Measurements from ENCODE around the gene AXIN2.

DNA sequence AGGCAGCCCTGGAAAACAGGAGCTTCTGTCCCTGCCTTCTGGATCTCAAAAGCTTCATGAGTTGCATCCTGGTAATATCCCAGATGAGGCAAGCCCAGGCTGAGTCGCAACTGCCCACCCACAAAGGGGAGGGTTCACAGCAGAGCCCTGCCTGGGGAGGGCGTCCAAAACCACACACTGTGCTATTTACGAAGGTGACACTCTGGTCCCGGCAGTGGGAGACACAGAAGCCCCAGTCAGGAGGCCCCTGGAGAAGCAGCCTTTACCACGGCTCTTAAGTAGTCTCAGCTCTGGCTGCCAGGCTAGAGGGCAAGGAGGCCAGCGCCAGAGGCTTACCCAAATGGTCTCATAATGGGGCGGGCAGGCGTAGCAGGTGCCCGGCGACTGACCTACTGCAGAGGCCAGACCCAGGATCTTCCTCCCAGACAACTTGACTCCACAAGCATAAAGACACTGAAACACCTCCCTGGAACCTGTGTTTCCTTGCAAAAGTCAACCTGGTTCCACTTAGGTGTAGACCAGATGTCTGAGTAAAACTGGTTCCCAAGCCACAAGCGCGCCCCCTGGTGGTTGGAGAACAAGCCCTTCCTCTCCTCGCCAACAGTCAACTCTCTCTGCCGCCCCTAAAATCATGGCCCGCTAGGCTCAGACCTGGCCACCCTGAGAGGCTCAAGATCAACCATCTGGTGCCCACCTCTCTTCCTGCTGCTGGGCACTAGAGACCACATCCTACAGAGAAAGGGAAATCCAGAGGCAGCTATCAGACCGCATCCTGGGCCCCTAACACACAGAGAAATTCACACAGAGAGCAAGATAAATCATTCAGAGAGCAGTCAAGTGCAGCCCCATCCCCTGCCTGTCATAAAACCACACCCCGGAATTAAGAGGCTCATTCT lies 5.2 kb downstream of the AXIN2 start:
- peak in 1 of 2 donors; percentile 4 for TF ChIP-seq POLR2A (IDR thresholded peaks at IDR 0.05)
- TF ChIP-seq, protein P1, sequence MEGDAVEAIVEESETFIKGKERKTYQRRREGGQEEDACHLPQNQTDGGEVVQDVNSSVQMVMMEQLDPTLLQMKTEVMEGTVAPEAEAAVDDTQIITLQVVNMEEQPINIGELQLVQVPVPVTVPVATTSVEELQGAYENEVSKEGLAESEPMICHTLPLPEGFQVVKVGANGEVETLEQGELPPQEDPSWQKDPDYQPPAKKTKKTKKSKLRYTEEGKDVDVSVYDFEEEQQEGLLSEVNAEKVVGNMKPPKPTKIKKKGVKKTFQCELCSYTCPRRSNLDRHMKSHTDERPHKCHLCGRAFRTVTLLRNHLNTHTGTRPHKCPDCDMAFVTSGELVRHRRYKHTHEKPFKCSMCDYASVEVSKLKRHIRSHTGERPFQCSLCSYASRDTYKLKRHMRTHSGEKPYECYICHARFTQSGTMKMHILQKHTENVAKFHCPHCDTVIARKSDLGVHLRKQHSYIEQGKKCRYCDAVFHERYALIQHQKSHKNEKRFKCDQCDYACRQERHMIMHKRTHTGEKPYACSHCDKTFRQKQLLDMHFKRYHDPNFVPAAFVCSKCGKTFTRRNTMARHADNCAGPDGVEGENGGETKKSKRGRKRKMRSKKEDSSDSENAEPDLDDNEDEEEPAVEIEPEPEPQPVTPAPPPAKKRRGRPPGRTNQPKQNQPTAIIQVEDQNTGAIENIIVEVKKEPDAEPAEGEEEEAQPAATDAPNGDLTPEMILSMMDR (IDR thresholded peaks at IDR 0.05): peak; percentile 74 to 95 (median 82)

All from thyroid gland (tissue), 4 donors.